OCI-LY3 (cell line): ENCODE data around the gene HAND1.

Experiments used
- H2AFZ ChIP-seq: fragments of 200-600, 300-600 bp; shearing (Covaris generic); 2 replicates; pipeline ENCODE4 v1.6.0; 2014; ENCODE audit warnings: antibody characterized with exemption, low read depth, low read length
- H3K27ac ChIP-seq: fragments of 200-600, 300-600 bp; sonication (generic); 2 replicates; pipeline ENCODE4 v1.5.1; 2014; ENCODE audit warnings: mild to moderate bottlenecking, low read length, moderate library complexity, mixed read lengths
- H3K27me3 ChIP-seq: fragments of 200-600, 300-600 bp; sonication (generic); 2 replicates; pipeline ENCODE4 v1.6.1; 2014; ENCODE audit warnings: low read depth, low read length, mixed read lengths
- H3K36me3 ChIP-seq: fragments of 200-600, 300-600 bp; sonication (generic); replicated peaks from 2 replicates; pipeline ENCODE3; 2014; ENCODE audit warnings: low read depth, low read length, mixed read lengths
- H3K4me1 ChIP-seq: fragments of 300-600, 200-600 bp; sonication (generic); 2 replicates; pipeline ENCODE4 v1.6.1; 2014; ENCODE audit warnings: low read length, mixed read lengths
- H3K4me2 ChIP-seq: fragments of 200-600, 300-600 bp; sonication (generic); 2 replicates; pipeline ENCODE4 v1.6.1; 2014; ENCODE audit warnings: low read length, mixed read lengths
- H3K4me3 ChIP-seq: fragments of 300-600, 200-600 bp; sonication (generic); 2 replicates; pipeline ENCODE4 v1.5.1; 2014; ENCODE audit warnings: antibody characterized with exemption, mild to moderate bottlenecking, low read length, moderate library complexity
- H3K79me2 ChIP-seq: fragments of 300-600, 200-600 bp; shearing (Covaris generic); 2 replicates; pipeline ENCODE4 v1.6.1; 2014; ENCODE audit warnings: mild to moderate bottlenecking, low read length, mixed read lengths
- H3K9ac ChIP-seq: fragments of 300-600, 200-600 bp; shearing (Covaris generic); 2 replicates; pipeline ENCODE4 v1.6.0; 2014; ENCODE audit warnings: mild to moderate bottlenecking, low read length, moderate library complexity
- H3K9me3 ChIP-seq: fragments of 200-600, 300-600 bp; shearing (Covaris generic); 2 replicates; pipeline ENCODE4 v1.6.1; 2014; ENCODE audit warnings: low read length, mixed read lengths; ENCODE audit not compliant: insufficient read depth
- H4K20me1 ChIP-seq: fragments of 200-600, 300-600 bp; sonication (generic); 2 replicates; pipeline ENCODE4 v1.6.1; 2016; ENCODE audit warnings: low read length, mixed read lengths; ENCODE audit not compliant: insufficient read depth
- CTCF ChIP-seq: fragments of 200-600, 300-600 bp; sonication (generic); IDR thresholded peaks from 2 replicates; pipeline ENCODE4 v1.5.1; 2014; ENCODE audit warnings: antibody characterized with exemption, low read length, low read depth
- EZH2phosphoT487 ChIP-seq: fragments of 200-600 bp; shearing (Covaris generic); IDR thresholded peaks from 2 replicates; pipeline ENCODE4 v1.6.1; 2018; ENCODE audit warnings: antibody characterized with exemption, mixed run types, low read depth

HAND1 gene

GRCh38 chr5:154465169-154465568 is 12.9 kb downstream of the HAND1 start:
- H3K27ac ChIP-seq = no peak overlapping the region
- H4K20me1 ChIP-seq = no peaks in the 10 kb centered on the region
- H3K4me2 ChIP-seq = no peak overlapping the region
- H3K36me3 ChIP-seq = no peaks in the 10 kb centered on the region
- H3K27me3 ChIP-seq = no peaks in the 10 kb centered on the region; the same call in 1 of the 2 replicates
- H2AFZ ChIP-seq = no peak overlapping the region
- no peak overlapping the region for H3K9ac ChIP-seq
- TF ChIP-seq CTCF = no peak
- TF ChIP-seq EZH2phosphoT487 = no peak
- no peak overlapping the region for H3K4me3 ChIP-seq
- H3K4me1 ChIP-seq = peaks cover 19% of the 10 kb centered on the region
- H3K9me3 ChIP-seq = no peaks in the 10 kb centered on the region
- no peaks in the 10 kb centered on the region for H3K79me2 ChIP-seq

GRCh38 chr5:154464438-154464837 is 13.6 kb downstream of the HAND1 start:
- Histone ChIP-seq H3K4me2 (no peak overlapping the region), H3K79me2 (no peaks in the 10 kb centered on the region), H3K36me3 (no peaks in the 10 kb centered on the region), H3K4me1 (peaks cover 17% of the 10 kb centered on the region), H3K9me3 (no peaks in the 10 kb centered on the region), H3K9ac (no peak overlapping the region), H3K27ac (no peak overlapping the region), H2AFZ (no peak overlapping the region), H4K20me1 (no peaks in the 10 kb centered on the region), H3K27me3 (no peaks in the 10 kb centered on the region), H3K4me3 (no peak overlapping the region)
- TF ChIP-seq CTCF (no peak), EZH2phosphoT487 (no peak)

- no peaks in the 10 kb centered on the region for H3K79me2 ChIP-seq
- no peaks in the 10 kb centered on the region for H3K27me3 ChIP-seq
These were observed 16.5 kb downstream of the HAND1 start for GRCh38 chr5:154461531-154461930.

GRCh38 chr5:154460172-154460571 is 17.9 kb downstream of the HAND1 start:
- peaks cover 8% of the 10 kb centered on the region for H3K36me3 ChIP-seq
- no peaks in the 10 kb centered on the region for H3K9me3 ChIP-seq
- TF ChIP-seq EZH2phosphoT487 (no peak), CTCF (no peak)
- no peaks in the 10 kb centered on the region for H3K27me3 ChIP-seq
- H2AFZ ChIP-seq = no peak overlapping the region
- H3K4me2 ChIP-seq = no peak overlapping the region
- H3K79me2 ChIP-seq = no peaks in the 10 kb centered on the region
- no peaks in the 10 kb centered on the region for H4K20me1 ChIP-seq
- no peaks in the 10 kb centered on the region; the same call in 1 of the 2 replicates for H3K4me1 ChIP-seq
- H3K9ac ChIP-seq = no peak overlapping the region
- H3K27ac ChIP-seq = no peak overlapping the region
- no peak overlapping the region for H3K4me3 ChIP-seq

More at GRCh38 chr5:154461531-154461930, 16.5 kb downstream of the HAND1 start:
- no peak for TF ChIP-seq CTCF
- TF ChIP-seq EZH2phosphoT487 = no peak
- Histone ChIP-seq H2AFZ (no peak overlapping the region), H3K9me3 (no peaks in the 10 kb centered on the region), H3K4me2 (no peak overlapping the region), H3K27ac (no peak overlapping the region), H3K4me1 (no peaks in the 10 kb centered on the region; the same call in 1 of the 2 replicates), H3K4me3 (no peak overlapping the region), H3K36me3 (peaks cover 8% of the 10 kb centered on the region), H3K9ac (no peak overlapping the region), H4K20me1 (no peaks in the 10 kb centered on the region)
